HG02588 (cell line): ENCODE data around the gene CPNE2.
"Not testable (repeated sequence)": the region's sequence is repeated elsewhere in the genome, so short reads cannot be mapped to it uniquely, and the experiment has no call there.

Source experiments
- ATAC-seq: cut with Tn5 transposase; IDR thresholded peaks from one replicate; pipeline ENCODE4 v1.9.1; 2021; ENCODE audit warnings: mild to moderate bottlenecking, moderate library complexity; ENCODE audit not compliant: unreplicated experiment

Gene CPNE2

GRCh38 chr16:57091975-57092785 is at the start of gene CPNE2:
Gene CPNE2 (plus strand): TSS chr16:57092583. CDS start chr16:57110743, 18,160 bp downstream.
- peak; percentile 53 for ATAC-seq

GRCh38 chr16:57043248-57043647 is 49.1 kb upstream of the CPNE2 start:
- no peak for ATAC-seq

- no peak for ATAC-seq
Measured at GRCh38 chr16:57044931-57045693, 47.3 kb upstream of the CPNE2 start.

GRCh38 chr16:57045694-57046381 is 46.5 kb upstream of the CPNE2 start:
- ATAC-seq = no peak

- no peak for ATAC-seq
Measured at GRCh38 chr16:57048095-57048494, 44.3 kb upstream of the CPNE2 start.

GRCh38 chr16:57049678-57050077 is 42.7 kb upstream of the CPNE2 start:
- ATAC-seq = peak; percentile 40

GRCh38 chr16:57051696-57052228 is 40.6 kb upstream of the CPNE2 start:
- ATAC-seq = no peak

GRCh38 chr16:57053206-57053605 is 39.2 kb upstream of the CPNE2 start:
- ATAC-seq = no peak

GRCh38 chr16:57054338-57054737 is 38.0 kb upstream of the CPNE2 start:
- ATAC-seq = no peak

GRCh38 chr16:57054771-57055170 is 37.6 kb upstream of the CPNE2 start:
- ATAC-seq = no peak

- no peak for ATAC-seq
Measured at GRCh38 chr16:57055671-57056070, 36.7 kb upstream of the CPNE2 start.

GRCh38 chr16:57058291-57058861 is 34.0 kb upstream of the CPNE2 start:
- no peak for ATAC-seq

GRCh38 chr16:57060323-57061083 is 31.9 kb upstream of the CPNE2 start:
- no peak for ATAC-seq

- no peak for ATAC-seq
Measured at GRCh38 chr16:57061084-57061905, 31.1 kb upstream of the CPNE2 start.

- ATAC-seq = no peak
Measured at GRCh38 chr16:57062329-57062728, 30.1 kb upstream of the CPNE2 start.

GRCh38 chr16:57063189-57063588 is 29.2 kb upstream of the CPNE2 start:
- not testable (repeated sequence) for ATAC-seq

GRCh38 chr16:57064995-57065394 is 27.4 kb upstream of the CPNE2 start:
- ATAC-seq = no peak

- no peak for ATAC-seq
Measured at GRCh38 chr16:57066625-57067024, 25.8 kb upstream of the CPNE2 start.

- ATAC-seq = no peak
Measured at GRCh38 chr16:57067347-57067746, 25.0 kb upstream of the CPNE2 start.
